Thymus (tissue), 11 donors: Measurements from ENCODE around the gene SPDYA. TPM values are rescaled to one million over a fixed set of nuclear protein-coding genes. Genes with fewer than 3 reads are reported as not detected.

ENCODE experiments used
- DNase-seq, 9 donors: peaks; one replicate each; pipeline ENCODE4 v3.0.0-alpha.2; 2013; ENCODE audit warnings: low spot score in 9 of 9, low read depth in 6 of 9, missing footprints in 1 of 9
- H3K27ac ChIP-seq, 2 donors: one replicate each; pipeline ENCODE4 v1.5.1; 2013; ENCODE audit warnings: control low read depth in 1 of 2, low read depth in 1 of 2, low read length in 1 of 2, mild to moderate bottlenecking in 1 of 2, moderate library complexity in 1 of 2
- H3K27me3 ChIP-seq, 2 donors: one replicate each; pipeline ENCODE4 v1.5.1; 2013; ENCODE audit warnings: low read length in 1 of 2; ENCODE audit not compliant: control insufficient read depth in 2 of 2, insufficient read depth in 1 of 2
- H3K36me3 ChIP-seq, 2 donors: one replicate each; pipeline ENCODE4 v1.5.1; 2013; ENCODE audit warnings: low read length in 1 of 2, mild to moderate bottlenecking in 1 of 2, moderate library complexity in 1 of 2; ENCODE audit not compliant: control insufficient read depth in 2 of 2, insufficient read depth in 2 of 2
- H3K4me1 ChIP-seq, 2 donors: one replicate each; pipeline ENCODE4 v1.5.1; 2013; ENCODE audit warnings: low read length in 2 of 2; ENCODE audit not compliant: control insufficient read depth in 2 of 2, insufficient read depth in 2 of 2
- H3K4me3 ChIP-seq, 2 donors: one replicate each; pipeline ENCODE4 v1.5.1; 2013; ENCODE audit warnings: low read length in 2 of 2, control low read depth in 1 of 2, mild to moderate bottlenecking in 1 of 2
- H3K9me3 ChIP-seq, 2 donors: one replicate each; pipeline ENCODE4 v1.5.1; 2013; ENCODE audit warnings: low read length in 1 of 2, mild to moderate bottlenecking in 1 of 2; ENCODE audit not compliant: control insufficient read depth in 2 of 2, insufficient read depth in 1 of 2
- WGBS: extraction: QIAGEN DNeasy Blood & Tissue Kit; methylation state at CpG from one replicate; pipeline ENCODE4 v1.1.7; 2013; 5-methylcytosine and 5-hydroxymethylcytosine counted together
- polyA plus RNA-seq: library from polyadenylated mRNA; stranded (reverse); fragments of 200-250 nt; gene quantifications from one replicate; pipeline ENCODE4 v1.2.3, GENCODE V29; 2013
- total RNA-seq: library from RNA; stranded (reverse); fragments of 120-200 nt; gene quantifications from one replicate; pipeline ENCODE4 v1.2.4, GENCODE V29; 2013
- donor health status: healthy.

The SPDYA gene
- total and polyA plus RNA-seq, 2 donors, result 0.21 to 0.47 TPM

DNA sequence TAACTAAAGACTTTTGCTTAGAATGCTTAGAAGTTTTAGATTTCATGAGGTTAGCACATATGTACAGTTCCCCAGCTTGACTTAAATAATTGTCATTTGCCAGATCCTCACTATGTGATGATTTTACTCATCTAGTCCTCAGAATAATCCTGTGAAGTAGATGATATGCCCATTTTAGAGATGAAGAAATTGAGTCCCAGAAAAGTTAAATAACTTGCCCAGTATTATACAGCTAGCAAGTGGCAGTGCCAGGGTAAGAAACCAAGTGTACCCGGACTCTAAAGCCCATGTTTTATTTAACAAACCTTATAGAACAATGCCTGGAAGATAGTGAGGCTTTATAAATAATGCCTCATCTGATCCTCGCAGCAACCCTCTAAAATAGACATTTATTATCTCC, 28.3 kb downstream of the SPDYA start:
- 96% methylated on average over 2 of the region's 2 CpGs for WGBS
- Histone ChIP-seq H3K4me3 (no peak overlapping the region), H3K27me3 (no peaks in the 10 kb centered on the region), H3K9me3 (no peaks in the 10 kb centered on the region), H3K27ac (no peak overlapping the region), H3K4me1 (no peaks in the 10 kb centered on the region), H3K36me3 (no peaks in the 10 kb centered on the region)
- no peak for DNase-seq

DNA sequence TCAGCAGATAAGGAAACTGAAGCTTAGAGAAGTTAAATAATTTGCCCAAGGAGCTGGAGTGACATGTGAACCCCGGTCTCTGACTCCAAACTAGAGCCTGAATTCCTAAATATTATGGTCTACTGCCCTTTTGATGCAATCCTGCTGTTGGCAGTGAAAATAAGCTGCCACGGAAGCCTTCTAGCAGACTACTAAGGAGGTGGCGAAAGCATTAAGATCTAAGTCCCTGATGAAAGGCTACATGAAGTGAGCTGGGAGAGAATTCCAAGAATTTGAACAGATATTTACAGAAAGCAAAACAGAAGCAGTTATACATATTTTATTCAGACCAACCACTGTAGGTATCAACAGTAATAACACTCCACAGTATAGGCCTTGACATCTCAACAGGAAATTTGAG, 31.4 kb downstream of the SPDYA start:
- WGBS, result 65% methylated on average over 3 of the region's 3 CpGs
- DNase-seq, result no peak
- Histone ChIP-seq H3K9me3 (no peaks in the 10 kb centered on the region), H3K36me3 (no peaks in the 10 kb centered on the region), H3K4me1 (no peaks in the 10 kb centered on the region), H3K27me3 (no peaks in the 10 kb centered on the region), H3K4me3 (no peak overlapping the region), H3K27ac (no peak overlapping the region)

DNA sequence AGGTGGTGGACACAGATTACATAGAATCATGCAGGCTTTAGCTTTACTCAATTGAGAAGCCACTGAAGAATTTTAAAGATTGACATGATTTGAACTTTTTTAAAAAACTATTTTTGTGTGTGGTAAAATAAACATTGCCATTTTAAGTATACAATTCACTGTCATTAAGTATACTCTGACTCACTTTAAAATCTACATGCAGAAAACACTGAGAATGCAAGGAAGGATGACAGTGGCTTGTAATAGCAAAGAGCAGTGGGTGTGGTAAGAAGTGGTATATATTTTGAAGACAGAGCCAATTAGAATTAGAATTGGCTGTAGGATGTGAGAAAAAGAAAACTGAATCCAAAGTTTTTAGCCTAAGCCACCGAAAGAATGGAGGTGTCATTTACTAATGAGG, 44.6 kb downstream of the SPDYA start:
- Histone ChIP-seq H3K27ac (no peak overlapping the region), H3K9me3 (no peaks in the 10 kb centered on the region), H3K4me3 (no peak overlapping the region), H3K36me3 (peaks cover 0 to 14% of the 10 kb centered on the region in 2 donors), H3K27me3 (no peaks in the 10 kb centered on the region), H3K4me1 (no peaks in the 10 kb centered on the region)
- WGBS, result 95% methylated on average over 1 of the region's 1 CpG
- no peak for DNase-seq

DNA sequence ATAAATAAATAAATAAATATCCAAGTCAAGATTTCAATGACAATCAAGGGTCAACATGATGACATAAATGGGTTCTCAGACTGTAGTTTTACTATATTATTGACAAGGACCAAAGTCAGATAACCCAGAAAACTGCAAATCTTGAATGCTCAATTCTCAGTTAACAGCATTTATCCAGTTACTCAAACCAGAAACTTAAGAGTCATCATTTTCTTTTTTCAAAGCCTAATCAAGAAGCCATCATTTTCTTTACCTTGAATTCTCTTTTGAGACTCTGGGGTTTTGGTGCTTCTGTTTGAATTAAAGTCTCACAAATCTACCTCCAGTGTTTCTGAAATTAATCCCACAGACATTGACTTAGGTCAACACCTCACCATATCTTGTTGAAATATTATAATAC, 45.3 kb downstream of the SPDYA start:
- no peak for DNase-seq
- H3K27me3 ChIP-seq, result no peaks in the 10 kb centered on the region
- H3K4me1 ChIP-seq, result no peaks in the 10 kb centered on the region
- peaks cover 4 to 20% of the 10 kb centered on the region in 2 donors for H3K36me3 ChIP-seq
- no peaks in the 10 kb centered on the region for H3K9me3 ChIP-seq
- H3K4me3 ChIP-seq, result no peak overlapping the region
- no peak overlapping the region for H3K27ac ChIP-seq

DNA sequence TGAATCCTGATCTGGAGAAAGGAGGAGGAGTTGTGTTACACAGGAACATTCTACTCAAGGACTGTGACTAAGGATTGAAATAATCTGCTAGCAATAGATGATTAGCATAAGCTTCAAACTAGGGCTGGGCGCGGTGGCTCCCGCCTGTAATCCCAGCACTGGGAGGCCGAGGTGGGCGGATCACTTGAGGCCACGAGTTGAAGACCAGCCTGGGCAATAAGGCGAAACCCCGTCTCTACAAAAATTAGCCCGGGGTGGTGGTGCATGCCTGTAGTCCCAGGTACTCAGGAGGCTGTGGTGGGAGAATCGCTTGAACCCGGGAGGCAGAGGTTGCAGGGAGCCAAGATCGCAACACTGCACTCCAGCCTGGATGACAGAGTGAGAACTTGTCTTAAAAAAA, 58.0 kb downstream of the SPDYA start:
- H3K4me1 ChIP-seq, result peaks cover 11 to 15% of the 10 kb centered on the region in 2 donors
- H3K27me3 ChIP-seq, result no peaks in the 10 kb centered on the region
- no peaks in the 10 kb centered on the region for H3K9me3 ChIP-seq
- no peak overlapping the region for H3K27ac ChIP-seq
- WGBS, result 92% methylated on average over 12 of the region's 12 CpGs
- peaks cover 0 to 6% of the 10 kb centered on the region in 2 donors for H3K36me3 ChIP-seq
- no peak for DNase-seq
- H3K4me3 ChIP-seq, result no peak overlapping the region

DNA sequence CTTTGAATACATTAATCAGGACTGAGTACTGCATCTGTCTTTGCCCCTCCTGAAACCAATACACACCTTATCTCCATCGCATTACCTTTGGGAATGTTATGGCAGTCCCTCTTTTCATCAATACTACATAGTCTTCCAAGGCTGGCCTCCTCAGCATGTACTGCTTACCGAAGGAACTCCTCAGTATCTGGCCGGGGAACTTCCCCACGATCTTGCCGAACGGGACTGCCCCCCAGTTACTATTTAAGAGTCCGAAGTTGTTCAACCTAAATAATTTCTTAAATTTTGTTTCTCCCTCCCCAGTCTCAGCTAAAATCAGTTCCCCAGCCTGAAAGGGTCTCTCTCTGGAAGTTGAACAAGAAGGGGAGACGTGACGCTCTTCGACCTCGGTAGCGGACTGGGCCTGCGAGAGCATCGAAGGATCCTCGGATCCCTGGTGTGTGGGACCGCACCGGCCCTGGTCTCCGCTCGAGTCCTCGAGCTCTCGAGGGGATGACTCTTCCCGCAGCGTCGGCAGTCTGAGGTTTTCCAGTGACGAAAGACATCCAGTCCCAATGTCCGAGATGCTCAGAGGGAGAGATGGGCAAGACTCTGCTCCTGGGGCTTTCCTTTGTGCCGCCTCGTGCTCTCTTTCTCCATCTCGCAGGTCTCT, 59.0 kb downstream of the SPDYA start:
- peak overlapping the region; percentile 72 to 95 for H3K4me3 ChIP-seq
- peak in 3 of 9 donors; percentile 4 to 23 (median 6) for DNase-seq
- WGBS, result under 1% methylated on average over 29 of the region's 29 CpGs
- H3K36me3 ChIP-seq, result no peaks in the 10 kb centered on the region
- peaks cover 0 to 2% of the 10 kb centered on the region in 2 donors for H3K27me3 ChIP-seq
- H3K9me3 ChIP-seq, result no peaks in the 10 kb centered on the region
- H3K4me1 ChIP-seq, result peaks cover 11 to 15% of the 10 kb centered on the region in 2 donors
- peak overlapping the region; percentile 67 to 87 for H3K27ac ChIP-seq

DNA sequence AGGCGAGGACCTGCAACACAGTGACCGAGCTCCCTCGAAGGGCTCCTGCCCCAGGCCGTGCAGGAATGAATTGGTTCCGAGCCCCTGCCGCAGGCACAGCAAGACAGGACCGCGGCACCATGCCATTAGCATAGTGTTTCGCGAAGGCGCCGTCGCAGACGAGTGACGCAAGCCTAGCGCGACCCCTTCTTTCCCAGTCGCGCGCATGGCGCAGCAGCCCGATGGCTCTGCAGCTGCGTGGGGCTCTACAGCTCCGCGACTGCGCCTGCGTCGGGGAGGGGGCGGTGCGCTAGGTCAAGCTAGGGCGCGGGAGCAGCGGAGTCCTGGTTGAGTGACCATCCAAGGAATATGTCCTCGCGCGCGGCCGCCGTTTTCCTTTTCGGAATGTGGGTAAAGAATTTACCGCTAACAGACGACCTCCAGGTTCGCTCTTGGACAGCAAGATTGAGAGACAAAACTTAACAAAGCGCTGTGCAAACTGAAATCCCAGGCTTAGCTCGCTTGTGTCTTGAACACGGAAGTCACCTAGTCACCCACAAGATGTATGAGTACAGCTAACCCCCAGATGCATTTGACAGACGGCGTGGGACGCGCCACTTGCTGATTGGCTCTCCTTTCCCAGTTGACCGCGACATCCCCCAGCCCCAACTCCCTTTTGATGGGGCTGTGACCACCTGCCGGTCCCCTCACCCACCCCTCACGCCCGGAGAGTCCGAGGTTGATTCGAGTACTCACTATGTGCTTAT, 59.7 kb downstream of the SPDYA start, which contains the start of gene TRMT61B:
TSS of gene TRMT61B (minus strand) at position 164 of the 746 bp plus-strand sequence. CDS start at position 132, 32 bp downstream.
- Histone ChIP-seq H3K4me1 (peaks cover 11 to 15% of the 10 kb centered on the region in 2 donors), H3K27me3 (peaks cover 0 to 4% of the 10 kb centered on the region in 2 donors), H3K36me3 (no peaks in the 10 kb centered on the region), H3K9me3 (no peaks in the 10 kb centered on the region), H3K27ac (peak within 1 kb of the TSS; percentile 87 to 94), H3K4me3 (peak within 1 kb of the TSS; percentile 72 to 95)
- under 1% methylated on average over 57 of the region's 57 CpGs for WGBS
- peak; percentile 91 to 98 (median 94) for DNase-seq

DNA sequence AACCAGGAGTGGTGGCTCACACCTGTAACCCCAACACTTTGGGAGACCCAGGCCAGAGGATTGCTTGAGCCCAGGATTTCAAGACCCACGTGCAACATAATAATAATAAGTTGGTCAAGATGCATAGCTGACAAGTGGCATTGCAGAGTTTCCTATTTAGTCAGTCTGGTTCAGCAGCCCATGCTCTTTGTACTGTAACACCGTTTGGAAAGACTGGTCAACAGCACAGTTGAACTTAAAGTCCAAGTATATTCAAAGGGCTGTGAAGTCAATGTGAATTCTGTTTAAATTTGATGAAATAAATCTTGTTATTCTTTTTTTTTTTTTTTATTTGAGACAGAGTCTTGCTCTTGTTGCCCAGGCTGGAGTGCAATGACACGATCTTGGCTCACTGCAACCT, 61.0 kb downstream of the SPDYA start:
- no peaks in the 10 kb centered on the region for H3K36me3 ChIP-seq
- H3K27me3 ChIP-seq, result peaks cover 0 to 9% of the 10 kb centered on the region in 2 donors
- H3K4me1 ChIP-seq, result peaks cover 11 to 15% of the 10 kb centered on the region in 2 donors
- no peak overlapping the region for H3K27ac ChIP-seq
- no peaks in the 10 kb centered on the region for H3K9me3 ChIP-seq
- no peak overlapping the region for H3K4me3 ChIP-seq
- no peak for DNase-seq
- WGBS, result 93% methylated on average over 3 of the region's 3 CpGs

DNA sequence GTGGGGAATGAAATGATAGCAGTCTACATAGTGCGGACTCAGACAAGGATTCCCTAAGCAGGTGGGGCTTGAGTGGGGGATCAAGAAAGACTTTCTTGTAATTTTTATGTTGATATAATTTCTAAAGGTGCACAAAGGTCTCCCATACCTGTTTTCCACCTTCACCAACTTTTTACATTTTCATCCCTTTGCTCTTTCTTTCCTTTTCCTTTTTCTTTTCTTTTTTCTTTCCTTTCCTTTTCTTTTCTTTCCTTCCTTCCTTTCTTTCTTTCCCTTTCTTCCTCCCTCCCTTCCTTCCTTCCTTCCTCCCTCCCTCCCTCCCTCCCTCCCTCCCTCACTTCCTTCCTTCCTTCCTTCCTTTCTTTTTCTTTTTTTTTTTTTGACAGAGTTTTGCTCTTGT, 69.6 kb downstream of the SPDYA start:
- DNase-seq, result no peak
- Histone ChIP-seq H3K4me1 (no peaks in the 10 kb centered on the region), H3K27me3 (peaks cover 6 to 17% of the 10 kb centered on the region in 2 donors), H3K9me3 (no peaks in the 10 kb centered on the region), H3K4me3 (no peak overlapping the region), H3K36me3 (no peaks in the 10 kb centered on the region), H3K27ac (no peak overlapping the region)
- 100% methylated on average over 1 of the region's 1 CpG for WGBS
